Uterus (tissue), 4 donors: ENCODE results near the gene CA10. TPM values are rescaled to one million over a fixed set of nuclear protein-coding genes. Genes with fewer than 3 reads are reported as not detected.

Source experiments
- DNase-seq, 2 donors: peaks; one replicate each; pipeline ENCODE4 v3.0.0-alpha.2; 2019 to 2020
- H3K27ac ChIP-seq, 2 donors: fragments of 200-600 bp; sonication (generic); 1 replicate in 1 of 2; 2 replicates in 1 of 2; pipeline ENCODE4 v1.5.1; 2016 to 2018
- H3K27me3 ChIP-seq, 2 donors: fragments of 200-600 bp; sonication (generic); one replicate each; pipeline ENCODE4 v1.5.1; 2018 to 2019; ENCODE audit warnings: control low read depth in 1 of 2
- H3K36me3 ChIP-seq, 2 donors: fragments of 200-600 bp; sonication (generic); one replicate each; pipeline ENCODE4 v1.5.1; 2019; ENCODE audit warnings: control low read depth in 1 of 2
- H3K4me1 ChIP-seq, 2 donors: fragments of 200-600 bp; sonication (generic); one replicate each; pipeline ENCODE4 v1.5.1; 2018 to 2019; ENCODE audit warnings: control low read depth in 1 of 2
- H3K4me3 ChIP-seq, 2 donors: fragments of 200-600 bp; sonication (generic); 1 replicate in 1 of 2; 2 replicates in 1 of 2; pipeline ENCODE4 v1.5.1; 2018 to 2019; ENCODE audit warnings: mild to moderate bottlenecking in 1 of 2
- H3K9me3 ChIP-seq, 2 donors: fragments of 200-600 bp; sonication (generic); one replicate each; pipeline ENCODE4 v1.5.1; 2019; ENCODE audit warnings: control low read depth in 1 of 2
- POLR2A ChIP-seq, 2 donors: fragments of 450-650 bp; IDR thresholded peaks; one replicate each; pipeline ENCODE4 v1.6.1; 2016; ENCODE audit warnings: antibody characterized with exemption in 2 of 2, mild to moderate bottlenecking in 1 of 2, moderate library complexity in 1 of 2
- intact Hi-C: fragments of 100-400 bp; cut with DNase I; formaldehyde crosslinking; loops from one replicate; pipeline ENCODE4 v1.15.1; 2023; ENCODE audit warnings: low total_unique reads
- total RNA-seq, 4 donors: library from RNA; depleted of rRNA in 3 of 4; stranded (reverse); fragments of >200 nt in 3 of 4; gene quantifications; one replicate each; pipeline versions ENCODE4 v1.1.0 to v1.2.4, GENCODE V29; 2014 to 2023
- TF ChIP-seq, protein P1 (sequence below), 4 experiments: fragments of 200-600 bp in 2 of 4; fragments of 450-650 bp in 2 of 4; sonication (generic) in 2 of 4; IDR thresholded peaks; one replicate each; pipeline ENCODE4 v1.5.1; 2016 to 2019; ENCODE audit warnings: antibody characterized with exemption in 4 of 4, mild to moderate bottlenecking in 2 of 4, moderate library complexity in 1 of 4
- donor health status: DM: yes; HTN: yes; CAD: no.

CA10 gene
- total RNA-seq = 1 to 10 TPM in 1 of 4 donors, not detected in 3; 5.3 TPM

DNA sequence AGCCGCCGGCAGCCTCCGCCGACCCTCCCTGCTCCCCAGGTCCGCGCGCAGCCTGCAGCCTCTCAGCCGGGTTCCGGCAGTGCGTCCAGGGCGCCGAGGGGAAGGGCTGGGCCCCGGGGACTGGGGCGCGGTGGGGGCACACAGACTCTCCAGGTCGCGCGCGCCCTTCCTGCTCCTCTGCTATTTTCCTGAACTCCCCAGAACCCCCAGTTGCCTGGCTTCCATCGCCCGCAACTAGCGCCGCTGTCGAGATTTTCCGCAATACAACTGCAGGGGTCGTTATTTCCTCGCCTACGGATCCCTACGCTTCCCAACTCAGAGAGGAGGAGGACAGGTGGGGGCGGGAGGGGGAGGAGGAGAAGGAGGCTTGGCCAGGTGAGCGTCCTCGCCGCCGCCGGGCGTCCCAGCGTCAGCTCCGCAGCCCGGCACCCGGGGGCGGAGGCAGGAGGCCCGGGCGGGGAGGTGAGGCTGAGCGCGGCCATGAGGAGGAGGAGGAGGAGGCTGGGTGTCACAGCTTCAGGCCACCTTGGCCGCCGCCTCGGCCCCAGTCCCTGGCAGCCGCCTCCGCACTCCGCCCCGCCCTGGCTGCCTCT, at the start of gene CA10:
TSS of gene CA10 (minus strand) at position 265 of the 593 bp plus-strand sequence.
- TF ChIP-seq, protein P1, sequence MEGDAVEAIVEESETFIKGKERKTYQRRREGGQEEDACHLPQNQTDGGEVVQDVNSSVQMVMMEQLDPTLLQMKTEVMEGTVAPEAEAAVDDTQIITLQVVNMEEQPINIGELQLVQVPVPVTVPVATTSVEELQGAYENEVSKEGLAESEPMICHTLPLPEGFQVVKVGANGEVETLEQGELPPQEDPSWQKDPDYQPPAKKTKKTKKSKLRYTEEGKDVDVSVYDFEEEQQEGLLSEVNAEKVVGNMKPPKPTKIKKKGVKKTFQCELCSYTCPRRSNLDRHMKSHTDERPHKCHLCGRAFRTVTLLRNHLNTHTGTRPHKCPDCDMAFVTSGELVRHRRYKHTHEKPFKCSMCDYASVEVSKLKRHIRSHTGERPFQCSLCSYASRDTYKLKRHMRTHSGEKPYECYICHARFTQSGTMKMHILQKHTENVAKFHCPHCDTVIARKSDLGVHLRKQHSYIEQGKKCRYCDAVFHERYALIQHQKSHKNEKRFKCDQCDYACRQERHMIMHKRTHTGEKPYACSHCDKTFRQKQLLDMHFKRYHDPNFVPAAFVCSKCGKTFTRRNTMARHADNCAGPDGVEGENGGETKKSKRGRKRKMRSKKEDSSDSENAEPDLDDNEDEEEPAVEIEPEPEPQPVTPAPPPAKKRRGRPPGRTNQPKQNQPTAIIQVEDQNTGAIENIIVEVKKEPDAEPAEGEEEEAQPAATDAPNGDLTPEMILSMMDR (IDR thresholded peaks at IDR 0.05) = no peak
- no peak for TF ChIP-seq POLR2A (IDR thresholded peaks at IDR 0.05)
- Histone ChIP-seq H3K4me3 (no peak within 1 kb of the TSS), H3K4me1 (no peaks in the 10 kb centered on the region), H3K9me3 (no peaks in the 10 kb centered on the region), H3K27ac (no peak within 1 kb of the TSS), H3K27me3 (peaks cover 0 to 31% of the 10 kb centered on the region in 2 donors), H3K36me3 (no peaks in the 10 kb centered on the region)
- no peak for DNase-seq
- intact Hi-C loops = no loop called here

DNA sequence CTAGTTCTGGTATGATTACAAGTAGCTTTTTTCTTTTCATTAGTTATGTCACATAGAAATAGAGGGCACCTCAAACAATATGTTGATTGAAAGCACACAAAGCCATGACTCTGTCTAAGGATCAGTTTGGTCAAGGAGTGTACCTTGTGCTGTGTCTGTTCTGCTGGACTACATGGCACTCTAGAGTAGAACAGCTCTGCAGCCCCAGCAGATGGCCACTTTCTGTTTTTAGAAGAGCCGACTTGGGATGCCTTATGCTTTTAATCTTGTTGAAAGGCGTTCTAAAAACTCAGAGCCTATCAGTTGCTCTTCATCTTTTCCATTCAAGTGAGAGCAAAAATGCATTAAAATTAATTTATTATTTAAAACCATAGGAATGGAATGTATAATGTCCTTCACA, 49.3 kb upstream of the CA10 start:
- DNase-seq = no peak
- Histone ChIP-seq H3K9me3 (no peaks in the 10 kb centered on the region), H3K36me3 (no peaks in the 10 kb centered on the region), H3K27ac (no peak overlapping the region), H3K4me1 (no peaks in the 10 kb centered on the region), H3K27me3 (no peaks in the 10 kb centered on the region), H3K4me3 (no peak overlapping the region)
- intact Hi-C loops = no loop called here
- TF ChIP-seq, protein P1 (IDR thresholded peaks at IDR 0.05) = no peak
- no peak for TF ChIP-seq POLR2A (IDR thresholded peaks at IDR 0.05)

DNA sequence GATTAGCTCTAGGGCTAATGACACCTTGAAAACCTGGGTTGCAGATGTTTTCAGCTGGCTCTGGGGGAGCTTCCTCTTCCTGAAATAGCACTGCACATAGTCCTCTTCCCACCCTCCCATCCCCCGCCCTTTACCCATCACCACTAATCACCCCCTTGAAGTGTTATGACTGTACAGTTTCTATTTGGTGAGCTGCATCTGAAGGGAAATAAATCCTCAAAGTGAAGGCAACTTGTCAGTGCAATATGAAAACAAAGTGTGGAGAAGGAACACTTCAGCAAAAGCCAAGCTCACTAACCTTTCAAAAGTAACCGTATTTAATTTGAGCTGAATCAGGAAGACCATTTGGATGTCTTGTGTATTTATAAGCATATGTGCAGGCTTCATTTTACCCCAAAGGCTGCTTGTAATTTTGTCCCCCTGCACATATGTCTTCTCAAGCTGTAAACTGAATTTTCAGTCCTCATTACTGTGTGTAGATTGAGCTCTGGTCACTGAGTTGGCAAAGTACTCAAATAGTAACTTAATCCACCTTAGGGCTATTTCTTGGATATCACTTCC, 44.1 kb upstream of the CA10 start:
- no peaks in the 10 kb centered on the region for H3K9me3 ChIP-seq
- H3K4me1 ChIP-seq = no peaks in the 10 kb centered on the region
- no peaks in the 10 kb centered on the region for H3K36me3 ChIP-seq
- no peak overlapping the region for H3K4me3 ChIP-seq
- H3K27me3 ChIP-seq = no peaks in the 10 kb centered on the region
- TF ChIP-seq, protein P1 (IDR thresholded peaks at IDR 0.05) = no peak
- no peak for TF ChIP-seq POLR2A (IDR thresholded peaks at IDR 0.05)
- no peak overlapping the region for H3K27ac ChIP-seq
- no peak for DNase-seq
- intact Hi-C loops = no loop called here

DNA sequence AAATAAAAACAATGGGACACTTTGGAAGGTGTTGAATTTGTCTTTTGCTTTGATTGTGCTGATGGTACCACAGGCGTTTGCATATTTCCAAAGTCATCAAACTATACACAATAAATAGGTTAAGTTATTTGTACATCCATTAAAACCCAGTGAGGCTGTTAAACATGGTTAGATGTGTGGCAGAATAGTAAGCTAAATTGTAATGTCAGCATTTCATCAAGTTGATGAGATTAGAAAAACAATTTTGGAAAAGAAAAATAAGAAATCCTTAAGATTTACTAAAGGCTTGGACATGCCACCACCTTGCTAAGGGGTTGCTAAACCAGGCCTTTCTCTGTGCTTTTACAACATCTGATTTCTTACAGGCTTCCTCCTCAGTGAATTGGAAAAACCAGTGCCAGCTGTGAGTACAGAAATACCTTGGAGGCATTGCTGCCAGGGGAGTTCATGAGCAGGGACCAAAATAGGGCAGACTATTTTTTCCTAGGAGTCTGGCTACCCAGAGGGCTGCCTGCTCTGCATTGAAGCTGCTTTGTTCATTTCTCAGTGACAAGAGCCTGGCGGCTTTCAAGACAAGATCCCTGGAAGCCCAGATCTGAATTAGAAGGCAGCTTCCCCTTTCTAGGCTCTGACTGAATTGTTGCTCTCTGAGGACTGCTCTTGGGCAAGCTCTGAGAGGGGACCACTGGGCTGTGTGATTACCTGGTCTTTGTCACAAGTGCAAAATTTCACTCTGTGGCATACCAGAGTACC, 43.4 kb upstream of the CA10 start:
- no peak overlapping the region for H3K4me3 ChIP-seq
- intact Hi-C loops = no loop called here
- no peaks in the 10 kb centered on the region for H3K4me1 ChIP-seq
- H3K36me3 ChIP-seq = no peaks in the 10 kb centered on the region
- H3K27me3 ChIP-seq = no peaks in the 10 kb centered on the region
- H3K27ac ChIP-seq = no peak overlapping the region
- TF ChIP-seq, protein P1 (IDR thresholded peaks at IDR 0.05) = no peak
- no peaks in the 10 kb centered on the region for H3K9me3 ChIP-seq
- DNase-seq = no peak

DNA sequence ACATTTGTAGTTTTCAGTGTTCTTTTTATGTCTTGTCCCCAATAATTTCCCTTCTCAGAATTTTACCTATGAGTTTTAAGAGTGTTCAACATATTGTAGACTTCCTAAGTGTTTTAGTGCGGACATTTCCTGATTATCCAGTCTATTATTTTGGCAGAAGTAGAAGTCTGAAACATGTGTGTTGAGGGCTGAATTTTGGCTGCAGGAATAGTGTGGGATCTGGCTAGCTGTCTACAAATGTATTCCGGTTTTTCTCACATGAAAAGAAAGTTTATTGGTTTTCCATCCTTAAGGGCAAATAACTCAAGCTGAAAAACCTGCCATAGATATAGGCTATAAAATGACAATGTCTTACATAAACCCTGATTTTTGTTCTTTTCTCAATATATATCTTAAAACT, 33.0 kb upstream of the CA10 start:
- no peak overlapping the region for H3K4me3 ChIP-seq
- TF ChIP-seq, protein P1 (IDR thresholded peaks at IDR 0.05) = no peak
- no peak for TF ChIP-seq POLR2A (IDR thresholded peaks at IDR 0.05)
- no peak overlapping the region for H3K27ac ChIP-seq
- intact Hi-C loops = no loop called here
- H3K9me3 ChIP-seq = no peaks in the 10 kb centered on the region
- H3K36me3 ChIP-seq = no peaks in the 10 kb centered on the region
- no peak for DNase-seq
- no peaks in the 10 kb centered on the region for H3K4me1 ChIP-seq
- H3K27me3 ChIP-seq = no peaks in the 10 kb centered on the region
